ENCODE measurements around the gene MSMP. TPM values are rescaled to one million over a fixed set of nuclear protein-coding genes. Genes with fewer than 3 reads are reported as not detected.

Gene MSMP
- total and polyA plus RNA-seq, 9 of the 15 experiments (the other 6 are each of a cell fraction or from before 2014, with no cell fraction given) = 0.60 TPM; not detected in 8

DNA sequence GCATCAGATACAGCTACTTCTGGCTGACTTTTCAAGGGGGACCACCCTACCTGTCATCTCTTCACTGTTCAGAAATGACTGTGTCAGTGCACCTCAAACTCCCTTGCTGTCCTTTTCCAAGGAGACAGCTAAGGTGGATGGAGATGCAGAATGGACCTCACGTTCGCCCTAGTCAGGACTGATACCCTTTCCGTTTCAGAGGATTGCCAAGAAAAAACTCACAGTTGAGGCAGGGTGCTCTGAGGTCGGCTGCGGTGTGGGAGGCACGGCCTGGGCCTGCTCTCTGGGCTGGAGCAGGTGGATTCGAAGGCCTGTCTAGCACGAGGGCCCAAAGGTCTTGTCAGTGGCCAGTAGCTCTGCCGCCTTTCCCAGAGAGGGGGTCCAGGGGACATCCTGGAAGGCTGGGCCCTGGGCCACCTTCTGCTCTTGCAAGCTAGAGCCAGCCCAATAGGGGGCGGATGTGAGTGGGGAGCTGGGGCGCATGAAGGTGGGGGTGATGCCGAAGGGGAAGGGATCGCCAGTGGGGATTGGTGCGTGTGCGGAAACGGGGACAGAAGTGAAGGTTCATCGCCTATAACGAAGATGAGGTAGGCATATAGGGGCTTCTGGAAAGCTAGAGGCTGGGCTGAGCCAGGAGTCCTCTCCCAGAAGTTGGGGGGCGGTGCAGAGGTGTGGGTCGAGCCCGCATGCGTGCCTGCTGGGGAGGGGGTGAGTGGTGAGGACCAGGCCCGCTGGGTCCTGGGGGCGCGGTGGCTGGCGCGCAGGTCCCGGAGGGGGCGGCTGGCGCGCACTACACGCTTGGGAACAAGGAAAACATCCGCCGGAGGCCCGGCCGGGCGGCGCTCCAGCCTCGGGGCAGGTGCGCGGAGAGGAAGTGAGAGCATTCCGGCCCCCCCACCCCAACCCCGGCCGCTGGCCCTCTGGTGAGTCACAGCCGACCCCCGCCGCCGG lies 2.5 kb upstream of the MSMP start (continued):
- TF ChIP-seq, protein P1, sequence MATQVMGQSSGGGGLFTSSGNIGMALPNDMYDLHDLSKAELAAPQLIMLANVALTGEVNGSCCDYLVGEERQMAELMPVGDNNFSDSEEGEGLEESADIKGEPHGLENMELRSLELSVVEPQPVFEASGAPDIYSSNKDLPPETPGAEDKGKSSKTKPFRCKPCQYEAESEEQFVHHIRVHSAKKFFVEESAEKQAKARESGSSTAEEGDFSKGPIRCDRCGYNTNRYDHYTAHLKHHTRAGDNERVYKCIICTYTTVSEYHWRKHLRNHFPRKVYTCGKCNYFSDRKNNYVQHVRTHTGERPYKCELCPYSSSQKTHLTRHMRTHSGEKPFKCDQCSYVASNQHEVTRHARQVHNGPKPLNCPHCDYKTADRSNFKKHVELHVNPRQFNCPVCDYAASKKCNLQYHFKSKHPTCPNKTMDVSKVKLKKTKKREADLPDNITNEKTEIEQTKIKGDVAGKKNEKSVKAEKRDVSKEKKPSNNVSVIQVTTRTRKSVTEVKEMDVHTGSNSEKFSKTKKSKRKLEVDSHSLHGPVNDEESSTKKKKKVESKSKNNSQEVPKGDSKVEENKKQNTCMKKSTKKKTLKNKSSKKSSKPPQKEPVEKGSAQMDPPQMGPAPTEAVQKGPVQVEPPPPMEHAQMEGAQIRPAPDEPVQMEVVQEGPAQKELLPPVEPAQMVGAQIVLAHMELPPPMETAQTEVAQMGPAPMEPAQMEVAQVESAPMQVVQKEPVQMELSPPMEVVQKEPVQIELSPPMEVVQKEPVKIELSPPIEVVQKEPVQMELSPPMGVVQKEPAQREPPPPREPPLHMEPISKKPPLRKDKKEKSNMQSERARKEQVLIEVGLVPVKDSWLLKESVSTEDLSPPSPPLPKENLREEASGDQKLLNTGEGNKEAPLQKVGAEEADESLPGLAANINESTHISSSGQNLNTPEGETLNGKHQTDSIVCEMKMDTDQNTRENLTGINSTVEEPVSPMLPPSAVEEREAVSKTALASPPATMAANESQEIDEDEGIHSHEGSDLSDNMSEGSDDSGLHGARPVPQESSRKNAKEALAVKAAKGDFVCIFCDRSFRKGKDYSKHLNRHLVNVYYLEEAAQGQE (IDR thresholded peaks at IDR 0.05; ENCODE audit: borderline replicate concordance) = peak; percentile 8; the same call in 1 of the 2 replicates
- TF ChIP-seq, protein P1 (CRISPR knock-in tag; IDR thresholded peaks at IDR 0.05; ENCODE audit: low read depth) = no peak
- TF ChIP-seq RBM17 (IDR thresholded peaks at IDR 0.05; ENCODE audit: borderline replicate concordance, low read depth, low read length) (no peak), HDAC1 (IDR thresholded peaks at IDR 0.05) (peak in 1 of 2 experiments; percentile 58; a peak in 2 of 4 replicates), ELF4 (CRISPR knock-in tag; IDR thresholded peaks at IDR 0.05) (0 out of 2 replicates have a peak, but pooled peaks have one; percentile 25), SMARCB1 (IDR thresholded peaks at IDR 0.05; ENCODE audit: insufficient read length, low read depth) (no peak)
- TF ChIP-seq, protein P2, sequence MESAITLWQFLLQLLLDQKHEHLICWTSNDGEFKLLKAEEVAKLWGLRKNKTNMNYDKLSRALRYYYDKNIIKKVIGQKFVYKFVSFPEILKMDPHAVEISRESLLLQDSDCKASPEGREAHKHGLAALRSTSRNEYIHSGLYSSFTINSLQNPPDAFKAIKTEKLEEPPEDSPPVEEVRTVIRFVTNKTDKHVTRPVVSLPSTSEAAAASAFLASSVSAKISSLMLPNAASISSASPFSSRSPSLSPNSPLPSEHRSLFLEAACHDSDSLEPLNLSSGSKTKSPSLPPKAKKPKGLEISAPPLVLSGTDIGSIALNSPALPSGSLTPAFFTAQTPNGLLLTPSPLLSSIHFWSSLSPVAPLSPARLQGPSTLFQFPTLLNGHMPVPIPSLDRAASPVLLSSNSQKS (CRISPR knock-in tag; IDR thresholded peaks at IDR 0.05) = no peak
- TF ChIP-seq, protein P3, sequence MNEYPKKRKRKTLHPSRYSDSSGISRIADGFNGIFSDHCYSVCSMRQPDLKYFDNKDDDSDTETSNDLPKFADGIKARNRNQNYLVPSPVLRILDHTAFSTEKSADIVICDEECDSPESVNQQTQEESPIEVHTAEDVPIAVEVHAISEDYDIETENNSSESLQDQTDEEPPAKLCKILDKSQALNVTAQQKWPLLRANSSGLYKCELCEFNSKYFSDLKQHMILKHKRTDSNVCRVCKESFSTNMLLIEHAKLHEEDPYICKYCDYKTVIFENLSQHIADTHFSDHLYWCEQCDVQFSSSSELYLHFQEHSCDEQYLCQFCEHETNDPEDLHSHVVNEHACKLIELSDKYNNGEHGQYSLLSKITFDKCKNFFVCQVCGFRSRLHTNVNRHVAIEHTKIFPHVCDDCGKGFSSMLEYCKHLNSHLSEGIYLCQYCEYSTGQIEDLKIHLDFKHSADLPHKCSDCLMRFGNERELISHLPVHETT (CRISPR knock-in tag; conservative IDR thresholded peaks at IDR 0.05 in 1 of 2, IDR thresholded peaks at IDR 0.05 in 1 of 2) = 0 out of 4 replicates have a peak, but pooled peaks of 1 of the 2 experiments have one; percentile 35
- TF ChIP-seq, protein P4, sequence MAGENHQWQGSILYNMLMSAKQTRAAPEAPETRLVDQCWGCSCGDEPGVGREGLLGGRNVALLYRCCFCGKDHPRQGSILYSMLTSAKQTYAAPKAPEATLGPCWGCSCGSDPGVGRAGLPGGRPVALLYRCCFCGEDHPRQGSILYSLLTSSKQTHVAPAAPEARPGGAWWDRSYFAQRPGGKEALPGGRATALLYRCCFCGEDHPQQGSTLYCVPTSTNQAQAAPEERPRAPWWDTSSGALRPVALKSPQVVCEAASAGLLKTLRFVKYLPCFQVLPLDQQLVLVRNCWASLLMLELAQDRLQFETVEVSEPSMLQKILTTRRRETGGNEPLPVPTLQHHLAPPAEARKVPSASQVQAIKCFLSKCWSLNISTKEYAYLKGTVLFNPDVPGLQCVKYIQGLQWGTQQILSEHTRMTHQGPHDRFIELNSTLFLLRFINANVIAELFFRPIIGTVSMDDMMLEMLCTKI (IDR thresholded peaks at IDR 0.05; ENCODE audit: partially characterized antibody) = no peak

All from K562 (cell line).